COLO668 (cell line): ENCODE measurements around the gene PLA2G4B.

Experiments used
- DNase-seq: peaks from one replicate; lab custom pipeline; 2025; ENCODE audit not compliant: unreplicated experiment; lab: John Stamatoyannopoulos, UW

The PLA2G4B gene

DNA sequence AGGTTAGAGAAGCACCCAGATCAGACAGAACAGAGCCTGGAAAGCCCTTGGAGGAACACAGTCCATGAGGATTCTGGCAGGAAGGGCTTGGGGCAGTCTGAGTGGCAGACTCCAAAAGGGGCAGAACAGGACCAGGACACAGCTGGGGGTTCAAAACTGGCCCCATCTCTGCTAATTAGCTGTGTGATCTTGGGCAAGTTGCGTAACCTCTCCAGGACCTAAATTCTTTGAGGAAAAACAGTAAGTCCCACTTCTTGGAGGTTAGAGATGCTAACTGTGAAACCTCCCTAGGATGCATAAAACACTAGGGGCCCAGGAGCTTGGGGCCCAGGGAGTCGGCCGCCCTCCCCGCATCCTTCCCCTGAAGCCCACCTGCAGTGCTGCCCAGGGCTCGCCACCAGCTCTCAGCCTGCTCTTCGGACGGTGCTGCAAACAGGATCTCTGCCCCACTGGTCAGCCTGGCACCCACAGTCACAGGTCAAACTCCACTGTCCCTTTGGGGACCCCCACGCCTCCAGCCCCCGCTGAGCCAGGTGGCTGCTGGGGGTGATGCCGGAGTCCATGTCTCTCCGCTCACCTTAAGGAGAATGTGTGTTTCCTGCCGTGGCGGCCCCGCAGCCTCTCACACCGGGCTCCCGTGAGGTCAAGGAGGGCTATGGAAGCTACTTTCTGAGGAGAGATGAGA lies 12.0 kb downstream of the PLA2G4B start:
- no peak for DNase-seq

DNA sequence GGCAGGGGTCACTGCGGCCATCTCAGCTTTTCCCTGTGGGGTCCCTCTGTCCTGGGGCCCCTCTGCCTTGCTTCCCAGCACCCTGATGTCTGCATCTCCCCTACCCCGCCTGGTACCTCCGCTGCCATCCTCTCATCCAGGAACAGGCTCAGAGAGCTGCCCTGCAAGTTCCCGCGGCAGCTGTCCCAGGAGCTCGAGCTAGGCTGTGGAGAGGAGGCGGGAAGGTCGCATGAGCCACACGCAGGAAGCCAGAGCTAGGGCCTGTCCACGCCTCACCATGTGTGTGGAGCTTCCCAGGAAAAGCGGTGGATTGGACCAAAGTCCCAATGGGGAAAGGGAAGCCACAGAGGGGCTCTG lies 12.5 kb downstream of the PLA2G4B start:
- no peak for DNase-seq

DNA sequence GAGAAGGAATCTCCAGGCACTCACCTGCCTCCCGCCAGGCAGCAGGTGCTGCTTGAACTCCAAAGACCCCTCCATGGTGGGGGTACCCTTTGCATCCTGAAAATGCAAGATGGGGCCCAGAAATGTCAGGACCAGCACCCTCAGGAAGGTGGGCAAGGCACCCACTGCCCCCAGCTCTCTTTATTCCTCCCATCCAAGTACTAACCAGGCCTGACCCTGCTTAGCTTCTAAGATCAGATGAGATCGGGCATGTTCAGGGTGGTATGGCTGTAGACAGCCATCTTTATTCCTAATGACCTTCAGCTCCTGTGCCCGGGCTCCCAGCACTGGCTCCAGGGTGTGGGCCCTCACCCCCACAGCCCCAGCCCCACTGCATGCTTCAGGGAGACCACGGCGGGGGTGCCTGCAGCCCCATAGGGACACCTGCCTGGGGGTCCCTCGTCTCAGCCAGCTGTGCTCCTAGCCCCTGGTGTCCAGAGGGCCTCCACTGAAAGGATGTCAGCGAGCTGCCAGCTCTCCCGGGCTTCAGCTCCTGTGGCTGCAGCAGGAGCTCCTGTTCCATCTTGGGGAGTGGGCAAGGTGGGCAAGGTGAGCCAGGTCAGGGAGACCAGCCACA lies 13.2 kb downstream of the PLA2G4B start:
- DNase-seq = no peak

DNA sequence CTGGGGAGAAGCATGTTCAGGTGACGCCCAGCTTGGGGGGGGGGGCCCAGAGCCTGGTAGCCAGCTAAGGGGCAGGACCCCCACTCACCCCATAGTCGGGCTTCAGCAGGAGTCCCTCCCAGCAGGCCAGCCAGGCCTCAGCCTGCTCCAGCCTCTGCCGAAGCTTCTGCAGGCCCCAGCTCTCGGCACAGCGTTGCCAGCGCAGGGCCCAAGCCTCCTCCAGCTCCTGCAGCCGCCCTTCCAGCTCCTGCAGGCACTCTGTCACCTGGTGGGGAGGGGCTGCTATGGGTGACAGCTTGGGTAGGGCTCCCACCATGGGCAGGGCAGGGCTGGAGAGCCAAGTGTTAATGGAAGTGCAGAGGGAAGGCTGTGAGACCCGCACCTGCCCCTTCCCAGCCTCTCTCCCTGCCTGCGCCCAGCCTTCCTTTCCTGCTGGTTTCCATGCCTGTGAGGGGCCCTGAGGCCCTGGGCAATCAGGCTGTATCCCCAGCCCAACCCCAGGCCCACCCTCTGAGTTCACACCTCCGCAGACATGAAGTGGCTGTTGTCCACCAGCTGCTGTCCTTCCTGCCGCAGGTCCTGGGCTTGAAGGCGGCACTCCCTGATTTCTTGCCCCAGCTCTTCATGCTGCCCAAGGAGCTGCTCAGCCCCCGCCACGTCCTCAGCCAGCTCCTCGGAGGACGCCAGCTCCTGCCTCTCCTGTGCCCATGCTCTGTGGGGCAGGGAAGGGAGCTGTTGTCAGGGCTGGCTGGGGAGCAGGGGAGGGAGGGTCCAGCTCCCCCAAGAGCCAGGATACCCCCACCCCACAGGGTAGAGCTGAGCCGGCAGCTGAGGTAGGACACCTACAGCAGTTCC lies 14.3 kb downstream of the PLA2G4B start:
- DNase-seq = no peak

DNA sequence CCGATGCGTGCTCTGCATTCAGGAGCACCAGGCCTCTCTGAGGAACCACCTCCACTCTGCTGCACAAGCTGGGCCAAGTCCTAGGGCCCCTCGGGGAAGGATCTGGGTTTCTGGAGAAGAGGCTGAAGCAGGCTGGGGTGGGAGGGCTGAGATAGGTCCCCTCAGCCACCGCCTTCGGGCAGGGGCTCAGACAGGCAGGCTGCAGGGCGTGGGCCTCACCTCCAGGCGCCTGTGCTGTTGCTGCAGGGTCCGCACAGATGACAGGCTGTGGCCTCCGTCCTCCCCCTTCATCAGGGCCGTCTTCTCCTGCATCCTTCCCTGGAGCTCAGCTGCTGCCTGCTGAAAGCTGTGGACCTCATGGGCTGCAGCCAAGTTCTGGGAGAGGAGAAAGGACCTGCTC lies 15.2 kb downstream of the PLA2G4B start:
- DNase-seq = no peak

DNA sequence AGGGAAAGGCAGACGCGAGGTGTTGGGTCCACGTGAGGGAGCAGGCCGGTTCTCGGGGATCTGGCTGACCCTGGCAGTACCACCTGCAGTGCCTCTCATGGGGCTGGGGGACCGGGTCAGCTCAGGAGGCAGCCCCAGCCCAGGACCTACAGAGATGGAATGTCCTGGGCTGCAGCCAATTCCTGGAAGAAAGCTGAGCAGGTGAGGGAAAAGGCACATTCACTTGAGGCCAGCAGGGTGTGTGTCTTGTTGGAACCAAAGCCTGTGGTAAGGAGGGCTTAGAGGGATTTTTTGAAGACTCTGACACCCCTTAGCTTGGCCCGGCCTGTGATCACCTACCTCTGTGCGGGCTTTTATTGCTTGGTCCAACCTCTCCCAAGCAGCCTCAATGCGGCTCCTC lies 15.8 kb downstream of the PLA2G4B start:
- no peak for DNase-seq

DNA sequence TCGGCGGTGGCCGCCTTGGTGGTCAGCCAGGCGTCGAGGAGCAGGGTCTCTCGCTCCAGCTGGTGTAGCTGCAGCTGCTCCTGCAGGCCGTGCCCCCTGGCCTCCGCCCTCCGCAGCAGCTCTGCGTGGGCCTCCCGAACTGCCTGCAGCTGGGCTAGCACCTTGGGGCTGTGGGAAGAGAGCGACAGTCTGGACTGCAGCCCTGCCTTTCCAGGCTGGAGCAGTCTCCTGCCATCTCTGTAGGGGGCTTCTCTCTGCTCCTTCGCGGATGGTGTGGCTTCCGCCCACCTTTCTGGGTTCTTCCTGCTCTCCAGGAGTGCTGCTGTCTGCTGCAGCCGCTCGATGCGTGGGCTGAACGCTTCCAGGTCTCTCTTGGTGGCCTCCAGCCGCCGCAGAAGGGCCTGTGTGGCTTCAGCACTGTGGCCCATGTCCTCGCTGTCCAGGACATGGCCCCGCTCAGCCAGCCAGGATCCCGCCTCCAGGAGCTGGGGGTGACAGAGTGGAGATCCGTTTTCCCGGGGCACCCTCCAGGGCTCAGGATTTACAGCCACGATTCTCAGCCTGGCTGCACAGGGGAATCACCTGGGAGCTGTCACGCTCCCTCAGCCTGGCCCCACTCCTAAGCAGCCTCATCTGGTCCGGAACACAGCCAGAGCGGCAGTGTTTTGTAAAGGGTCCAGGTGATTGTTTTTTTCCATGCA lies 16.8 kb downstream of the PLA2G4B start:
- no peak for DNase-seq

DNA sequence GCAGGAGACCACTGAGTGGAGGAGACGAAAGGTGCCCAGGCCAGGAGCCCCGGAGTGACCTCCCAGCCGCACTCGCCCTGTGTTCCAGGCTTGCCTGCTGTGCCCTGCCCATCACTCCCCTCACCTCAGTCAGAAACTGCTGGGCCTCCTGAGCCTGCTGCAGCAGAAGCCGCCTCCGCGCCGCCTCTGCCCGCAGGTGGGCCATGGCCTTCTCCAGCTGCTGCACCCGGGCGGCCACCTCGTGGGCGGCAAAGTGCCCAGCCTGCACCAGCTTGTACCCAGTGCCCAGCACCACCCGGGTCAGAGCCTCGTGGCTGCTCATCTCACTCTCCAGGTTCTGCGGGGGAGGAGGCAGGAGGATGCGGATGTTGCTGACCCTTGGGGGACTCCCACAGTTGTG lies 17.6 kb downstream of the PLA2G4B start:
- DNase-seq = no peak

DNA sequence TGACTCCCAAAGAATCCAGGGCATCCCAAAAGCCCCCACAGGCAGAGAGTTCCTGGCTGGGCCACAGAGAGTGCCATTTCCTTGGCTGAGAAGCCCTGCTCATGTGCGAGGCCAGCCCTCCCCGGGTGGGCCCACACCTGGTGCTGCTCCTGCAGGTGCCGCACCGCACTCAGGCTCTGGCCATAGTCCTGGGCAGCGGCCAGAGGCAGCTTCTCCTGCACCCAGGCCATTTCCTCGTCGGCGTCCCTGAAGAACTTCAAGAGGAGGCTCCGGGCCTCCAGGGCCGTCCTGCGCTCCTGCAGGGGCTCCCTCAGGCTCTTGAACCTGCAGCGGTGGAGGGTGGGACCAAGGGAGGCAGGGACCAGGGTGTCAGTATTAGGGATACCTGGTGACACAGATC lies 18.1 kb downstream of the PLA2G4B start:
- DNase-seq = no peak

DNA sequence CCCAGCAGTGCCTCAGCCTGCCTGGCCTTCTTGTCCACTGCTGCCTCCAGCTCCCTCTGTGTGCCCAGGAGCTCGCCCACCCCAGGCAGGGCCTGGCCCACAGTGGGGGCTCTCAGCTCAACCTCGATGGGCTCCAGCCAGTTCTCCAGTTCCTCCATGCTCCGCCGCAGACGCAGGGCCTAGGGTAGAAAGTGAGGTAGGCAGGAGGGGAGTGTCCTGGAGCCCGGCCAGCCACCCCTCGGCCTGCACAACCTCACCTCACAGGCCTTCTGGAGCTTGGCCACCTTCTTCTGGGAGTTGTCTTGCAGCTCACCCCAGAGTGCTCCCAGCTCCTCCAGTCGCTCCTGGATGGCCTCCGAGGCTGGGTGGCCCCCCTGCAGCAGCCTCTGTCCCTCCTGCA lies 18.7 kb downstream of the PLA2G4B start:
- no peak for DNase-seq

DNA sequence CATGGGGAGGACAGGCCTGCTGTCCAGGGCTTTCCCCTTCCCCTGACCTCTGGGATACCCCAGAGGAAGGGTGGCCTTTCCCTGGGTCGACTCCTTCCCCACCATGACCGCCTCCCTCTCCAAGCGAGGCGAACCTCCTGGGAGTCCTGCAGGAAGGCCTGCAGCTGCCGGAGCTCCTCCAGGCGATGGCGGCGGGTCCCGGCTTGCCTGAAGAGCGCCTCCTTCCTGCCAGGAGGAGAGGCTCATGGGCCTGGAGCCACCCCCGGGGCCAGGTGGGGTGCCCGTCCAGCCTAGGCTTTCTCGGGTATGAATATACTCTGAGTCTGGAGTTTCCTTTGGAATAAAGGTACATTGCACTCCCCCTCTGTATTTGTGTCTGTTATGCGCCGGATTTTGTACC lies 20.1 kb downstream of the PLA2G4B start:
- no peak for DNase-seq

DNA sequence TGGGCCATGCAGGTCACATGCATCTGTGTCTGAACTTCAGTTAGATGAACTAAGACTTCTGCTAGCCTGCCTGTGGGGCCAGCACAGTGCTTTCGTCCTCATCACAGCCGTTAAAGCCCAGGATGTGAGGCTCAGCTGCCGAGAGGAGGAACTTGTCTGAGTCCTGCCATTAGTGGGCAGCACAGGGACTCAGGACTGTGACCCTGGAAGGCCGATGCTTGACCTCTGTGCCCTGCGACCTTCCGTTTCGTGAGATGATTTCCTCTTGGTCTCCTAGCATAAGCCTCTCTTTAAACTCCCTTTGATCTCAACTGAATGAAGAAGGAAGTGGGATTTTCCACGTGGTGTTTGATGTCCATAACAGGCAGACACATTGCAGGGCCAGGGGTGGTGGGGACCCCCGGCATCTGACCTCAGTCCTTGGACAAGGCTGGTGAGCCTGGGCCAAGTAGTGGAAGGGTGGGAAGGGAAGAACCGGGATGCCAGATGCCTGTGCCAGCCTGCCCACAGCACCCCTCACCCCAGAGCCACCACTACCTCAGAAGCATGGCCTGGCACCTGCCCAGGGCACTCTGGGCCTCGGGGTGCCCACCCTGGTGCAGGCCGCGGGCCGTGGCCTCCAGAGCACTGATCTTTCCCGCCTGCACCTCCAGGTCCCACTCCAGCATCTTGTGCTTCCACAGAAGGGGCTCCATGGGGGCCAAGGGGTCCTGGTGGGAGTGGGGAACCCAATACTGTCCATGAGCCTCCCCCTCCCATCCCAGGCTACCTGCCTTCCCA lies 21.6 kb downstream of the PLA2G4B start:
- no peak for DNase-seq

DNA sequence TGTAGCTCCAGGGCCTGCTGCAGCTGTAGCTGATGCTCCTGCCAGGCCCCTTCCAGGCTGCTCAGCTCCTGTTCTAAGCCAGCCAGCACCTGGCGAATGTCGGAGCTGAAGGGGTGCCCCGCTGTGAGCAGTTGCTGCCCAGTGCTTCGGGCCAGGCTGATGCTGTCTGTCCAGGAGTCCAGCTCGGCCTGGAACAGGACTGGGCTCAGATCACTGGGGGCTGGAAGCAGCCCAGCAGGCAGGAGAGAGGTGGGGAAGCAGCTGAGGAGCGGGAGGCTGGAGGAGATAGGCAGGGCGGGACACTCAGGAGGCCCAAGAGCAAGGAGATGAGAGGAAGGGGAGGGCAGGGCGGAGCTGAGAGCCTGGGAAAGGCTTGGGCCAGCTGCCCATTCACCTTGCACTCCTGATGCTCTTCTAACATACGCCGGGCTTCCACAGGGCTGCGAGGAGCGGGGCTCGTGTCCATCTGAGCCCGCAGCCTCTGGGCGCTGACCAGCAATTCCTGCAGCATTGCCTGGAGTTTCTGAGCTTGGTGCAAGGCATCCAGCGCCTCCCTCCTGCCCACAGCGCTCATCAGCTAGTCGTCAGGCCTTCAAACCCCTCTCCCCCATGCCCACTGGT lies 23.2 kb downstream of the PLA2G4B start:
- DNase-seq = no peak

DNA sequence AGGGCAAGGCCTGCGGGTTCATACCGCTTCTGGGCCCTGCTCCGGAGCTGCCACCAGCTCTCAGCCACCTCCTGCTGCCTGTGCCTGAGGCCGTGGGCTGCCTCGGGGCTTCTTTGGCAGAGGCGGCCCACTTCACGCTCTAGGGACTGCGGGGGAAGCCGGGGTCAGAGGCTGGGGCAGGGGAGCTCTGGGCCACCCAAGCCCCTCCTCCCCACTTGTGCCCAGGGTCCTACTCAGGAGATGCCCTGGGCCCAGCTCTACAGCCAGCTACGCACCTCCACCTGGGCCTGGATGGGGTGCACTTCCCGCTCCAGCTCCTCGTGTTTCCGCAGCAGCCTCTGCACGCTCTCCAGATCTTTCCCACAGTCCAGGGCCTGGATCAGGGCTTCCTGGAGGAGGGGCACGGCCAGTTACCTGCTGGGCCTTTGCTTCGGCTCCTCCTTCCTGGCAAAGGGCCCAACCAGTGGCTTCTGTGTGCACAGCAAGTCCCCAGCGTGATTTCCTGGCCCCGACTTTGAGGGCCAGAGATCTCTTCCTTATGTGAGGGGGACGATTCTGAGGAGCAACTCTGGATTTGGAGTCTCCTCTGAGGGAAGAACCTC lies 24.0 kb downstream of the PLA2G4B start:
- peak; percentile 46 for DNase-seq

DNA sequence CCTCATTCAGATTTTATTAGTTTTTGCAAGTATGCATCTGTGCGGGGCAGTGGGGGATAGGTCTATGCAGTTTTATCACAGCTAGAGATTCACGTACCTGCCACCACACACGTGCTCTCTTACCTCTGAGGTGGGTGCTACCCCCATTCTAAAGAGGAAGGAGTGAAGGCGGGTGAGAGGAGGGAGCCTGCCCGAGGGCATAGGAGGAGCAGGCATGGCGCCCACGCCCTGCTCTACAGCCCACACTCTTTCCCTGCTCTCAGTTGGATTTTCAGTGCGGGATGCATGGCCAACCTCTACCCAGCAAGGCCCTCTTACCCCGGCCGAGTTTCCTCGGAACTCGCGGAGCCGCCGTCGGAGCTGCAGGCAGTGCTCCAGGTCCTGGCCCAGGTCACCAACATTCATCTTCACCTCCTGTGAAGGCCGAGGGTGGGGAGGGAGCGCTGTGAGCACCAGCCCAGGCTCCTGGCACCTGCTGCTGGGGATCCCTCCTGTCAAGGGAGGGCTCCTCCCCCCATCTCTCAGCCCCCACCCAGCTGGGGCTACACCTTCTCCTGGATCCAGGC lies 26.9 kb downstream of the PLA2G4B start:
- no peak for DNase-seq

DNA sequence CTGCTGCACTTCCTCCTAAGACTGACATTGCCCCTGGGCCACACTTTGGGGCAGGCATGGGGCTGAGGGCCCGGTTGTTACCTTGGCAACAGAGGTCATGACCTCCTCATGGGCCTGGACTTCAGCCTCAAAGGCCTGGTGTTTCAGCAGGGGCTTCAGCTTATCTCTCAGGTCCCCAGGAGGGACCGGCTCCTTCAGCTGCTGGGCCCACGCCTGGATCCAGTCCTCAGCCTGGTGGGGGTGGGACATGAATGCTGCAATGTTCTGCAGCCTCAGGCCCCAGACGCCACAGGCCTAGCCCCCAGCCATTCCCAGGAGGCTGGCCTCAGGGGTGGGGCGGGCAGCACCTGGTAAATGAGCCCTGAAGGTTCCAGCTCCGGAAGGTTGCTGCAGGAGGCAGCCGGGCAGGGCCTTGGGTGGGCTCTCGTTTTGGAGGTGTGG lies 27.6 kb downstream of the PLA2G4B start:
- DNase-seq = no peak

DNA sequence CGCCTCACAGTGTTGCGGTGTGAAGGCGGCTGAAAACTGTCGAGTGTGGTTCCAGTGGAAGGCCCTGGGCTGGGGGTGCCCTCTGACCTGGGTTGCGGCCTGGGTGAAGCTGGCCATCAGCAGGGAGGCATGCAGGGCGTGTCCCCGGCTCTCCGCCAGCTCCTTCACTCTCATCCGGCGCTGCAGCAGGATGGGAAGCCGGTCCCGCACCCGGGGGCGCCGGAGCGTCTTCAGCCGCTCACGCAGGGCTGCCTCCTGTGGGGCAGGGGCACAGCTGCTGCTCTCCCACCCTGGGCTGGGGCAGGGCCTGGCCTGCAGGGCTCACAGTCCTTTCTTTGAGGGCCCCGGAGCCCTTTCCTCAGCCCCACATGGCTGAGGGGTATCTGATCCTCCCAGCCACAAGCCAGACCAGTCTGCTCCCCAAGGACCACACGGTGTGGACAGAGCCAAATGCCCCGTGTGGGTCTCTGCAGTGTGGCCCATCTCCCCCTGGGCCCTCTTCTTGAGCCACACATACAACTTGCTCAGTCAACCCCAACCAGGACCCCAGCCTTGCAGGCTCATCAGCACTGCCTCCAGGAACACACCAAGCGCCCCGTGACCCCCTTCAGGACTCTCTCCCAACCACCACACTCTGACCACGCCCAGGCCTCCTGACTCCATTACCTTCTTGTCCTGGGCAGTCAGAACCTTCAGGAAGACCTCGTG lies 28.4 kb downstream of the PLA2G4B start:
- DNase-seq = no peak

DNA sequence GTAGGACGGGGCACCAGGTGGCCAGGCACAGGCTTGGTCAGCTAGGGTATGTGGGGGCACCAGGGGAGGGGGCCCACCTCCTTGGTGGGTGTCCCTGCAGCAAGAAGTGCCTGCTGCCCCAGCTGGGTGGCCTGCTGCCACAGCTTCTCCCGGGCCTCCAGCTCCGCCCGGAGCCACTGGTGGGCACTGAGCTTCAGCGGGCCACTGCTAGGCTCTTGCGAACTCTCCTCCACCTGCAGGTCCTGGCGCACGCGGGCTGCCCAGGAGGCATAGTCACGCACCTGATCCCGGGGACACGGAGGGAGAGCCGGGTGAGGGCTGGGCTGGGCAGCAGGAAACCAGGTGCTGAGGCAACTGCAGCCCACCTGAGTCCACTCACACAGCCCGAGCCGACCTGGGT lies 29.7 kb downstream of the PLA2G4B start:
- no peak for DNase-seq
